ENCODE results near the gene MEIS1. TPM values are rescaled to one million over a fixed set of nuclear protein-coding genes. Genes with fewer than 3 reads are reported as not detected.

MEIS1 gene
- total RNA-seq, 4 donors from 2014 or later: 7.6 to 17.4 (median 12.0) TPM

- TF ChIP-seq CTCF (IDR thresholded peaks at IDR 0.05; ENCODE audit: low read depth): no peak
Observed at GRCh38 chr2:66497431-66498288, 62.7 kb downstream of the MEIS1 start.

- no peak for TF ChIP-seq CTCF (IDR thresholded peaks at IDR 0.05; ENCODE audit: low read depth)
Observed at GRCh38 chr2:66498289-66498975, 63.5 kb downstream of the MEIS1 start.

GRCh38 chr2:66501267-66501666, 66.3 kb downstream of the MEIS1 start:
- TF ChIP-seq CTCF (IDR thresholded peaks at IDR 0.05; ENCODE audit: low read depth): no peak

GRCh38 chr2:66506265-66506664, 71.3 kb downstream of the MEIS1 start:
- no peak for TF ChIP-seq CTCF (IDR thresholded peaks at IDR 0.05; ENCODE audit: low read depth)

- no peak for TF ChIP-seq CTCF (IDR thresholded peaks at IDR 0.05; ENCODE audit: low read depth)
Observed at GRCh38 chr2:66507673-66508201, 72.8 kb downstream of the MEIS1 start.

GRCh38 chr2:66508484-66509071, 73.7 kb downstream of the MEIS1 start:
- no peak for TF ChIP-seq CTCF (IDR thresholded peaks at IDR 0.05; ENCODE audit: low read depth)

GRCh38 chr2:66509326-66509811, 74.4 kb downstream of the MEIS1 start:
- TF ChIP-seq CTCF (IDR thresholded peaks at IDR 0.05; ENCODE audit: low read depth): no peak

Data from subcutaneous adipose tissue (tissue), 4 donors.